HEK293 (cell line): ENCODE data around the gene ABHD17C.

Experiments
- PRDM1 ChIP-seq: fragments of 450-650 bp; formaldehyde crosslinking; IDR thresholded peaks from 2 replicates; pipeline ENCODE4; 2016; ENCODE audit warnings: missing biosample characterization, missing genetic modification characterization
- TCF7L2 ChIP-seq: IDR thresholded peaks from 2 replicates; pipeline ENCODE4 v1.6.1; 2011; ENCODE audit warnings: low read depth, mild to moderate bottlenecking, inconsistent platforms, low read length, moderate library complexity, borderline replicate concordance
- ZBTB17 ChIP-seq: fragments of 450-650 bp; formaldehyde crosslinking; IDR thresholded peaks from 2 replicates; pipeline ENCODE4 v1.5.1; 2016; ENCODE audit warnings: missing biosample characterization, missing genetic modification characterization
- ZNF146 ChIP-seq: fragments of 450-650 bp; formaldehyde crosslinking; IDR thresholded peaks from 2 replicates; pipeline ENCODE4 v1.5.1; 2016; ENCODE audit warnings: missing biosample characterization, missing genetic modification characterization
- ZNF174 ChIP-seq: fragments of 450-650 bp; formaldehyde crosslinking; IDR thresholded peaks from 2 replicates; pipeline ENCODE4 v1.5.0; 2017; ENCODE audit warnings: missing biosample characterization, mild to moderate bottlenecking, missing genetic modification characterization
- ZNF23 ChIP-seq: fragments of 450-650 bp; formaldehyde crosslinking; IDR thresholded peaks from 2 replicates; pipeline ENCODE4 v1.5.1; 2016; ENCODE audit warnings: missing biosample characterization, missing genetic modification characterization, borderline replicate concordance
- ZNF274 ChIP-seq, 2 experiments: fragments of 200-500 bp in 1 of 2; fragments of 450-650 bp in 1 of 2; sonication (Bioruptor generic) in 1 of 2; formaldehyde crosslinking in 1 of 2; IDR thresholded peaks; 2 replicates each; pipeline versions ENCODE4 v1.5.1 to v1.6.1; 2014 to 2016; ENCODE audit warnings: borderline replicate concordance in 1 of 2, inconsistent platforms in 1 of 2, low read length in 1 of 2, missing biosample characterization in 1 of 2, missing genetic modification characterization in 1 of 2
- ZNF501 ChIP-seq: fragments of 450-650 bp; formaldehyde crosslinking; IDR thresholded peaks from 2 replicates; pipeline ENCODE4 v1.5.1; 2016; ENCODE audit warnings: missing biosample characterization, missing genetic modification characterization
- TF ChIP-seq, protein P1 (sequence below): fragments of 450-650 bp; formaldehyde crosslinking; IDR thresholded peaks from 2 replicates; pipeline ENCODE4 v1.5.1; 2016; ENCODE audit warnings: missing biosample characterization, missing genetic modification characterization
- TF ChIP-seq, protein P2 (sequence below): fragments of 450-650 bp; formaldehyde crosslinking; IDR thresholded peaks from 2 replicates; pipeline ENCODE4 v1.5.1; 2016; ENCODE audit warnings: missing biosample characterization, missing genetic modification characterization
- TF ChIP-seq, protein P3 (sequence below): fragments of 450-650 bp; formaldehyde crosslinking; IDR thresholded peaks from 2 replicates; pipeline ENCODE4 v1.5.1; 2016; ENCODE audit warnings: missing biosample characterization, missing genetic modification characterization
- TF ChIP-seq, protein P4 (sequence below): fragments of 450-650 bp; formaldehyde crosslinking; IDR thresholded peaks from 2 replicates; pipeline ENCODE4 v1.5.1; 2016; ENCODE audit warnings: missing biosample characterization, missing genetic modification characterization
- TF ChIP-seq, protein P5 (sequence below): fragments of 450-650 bp; formaldehyde crosslinking; IDR thresholded peaks from 2 replicates; pipeline ENCODE4 v1.5.1; 2016; ENCODE audit warnings: missing biosample characterization, missing genetic modification characterization

DNA sequence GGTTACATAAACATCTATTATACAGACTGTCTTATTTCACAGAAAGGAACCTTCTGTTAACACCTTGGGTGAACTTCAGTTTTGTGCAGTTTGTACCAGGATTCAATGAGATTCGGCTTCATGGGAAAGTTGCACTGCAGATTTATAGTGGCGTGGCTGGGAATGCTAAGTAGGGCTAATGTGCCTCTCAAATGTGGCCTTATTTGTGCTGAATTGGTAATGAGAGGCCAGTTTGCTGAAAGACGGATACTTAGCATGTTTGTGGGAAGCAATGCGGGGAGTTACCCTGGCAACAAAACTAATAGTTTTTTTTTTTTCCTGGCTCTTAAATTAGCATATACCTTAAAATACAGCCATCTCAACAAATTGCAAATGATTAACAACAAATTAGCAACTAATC, 55.5 kb downstream of the ABHD17C start:
- TF ChIP-seq, protein P1, sequence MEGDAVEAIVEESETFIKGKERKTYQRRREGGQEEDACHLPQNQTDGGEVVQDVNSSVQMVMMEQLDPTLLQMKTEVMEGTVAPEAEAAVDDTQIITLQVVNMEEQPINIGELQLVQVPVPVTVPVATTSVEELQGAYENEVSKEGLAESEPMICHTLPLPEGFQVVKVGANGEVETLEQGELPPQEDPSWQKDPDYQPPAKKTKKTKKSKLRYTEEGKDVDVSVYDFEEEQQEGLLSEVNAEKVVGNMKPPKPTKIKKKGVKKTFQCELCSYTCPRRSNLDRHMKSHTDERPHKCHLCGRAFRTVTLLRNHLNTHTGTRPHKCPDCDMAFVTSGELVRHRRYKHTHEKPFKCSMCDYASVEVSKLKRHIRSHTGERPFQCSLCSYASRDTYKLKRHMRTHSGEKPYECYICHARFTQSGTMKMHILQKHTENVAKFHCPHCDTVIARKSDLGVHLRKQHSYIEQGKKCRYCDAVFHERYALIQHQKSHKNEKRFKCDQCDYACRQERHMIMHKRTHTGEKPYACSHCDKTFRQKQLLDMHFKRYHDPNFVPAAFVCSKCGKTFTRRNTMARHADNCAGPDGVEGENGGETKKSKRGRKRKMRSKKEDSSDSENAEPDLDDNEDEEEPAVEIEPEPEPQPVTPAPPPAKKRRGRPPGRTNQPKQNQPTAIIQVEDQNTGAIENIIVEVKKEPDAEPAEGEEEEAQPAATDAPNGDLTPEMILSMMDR (tag by site-specific recombination), result no peak
- TF ChIP-seq, protein P2, sequence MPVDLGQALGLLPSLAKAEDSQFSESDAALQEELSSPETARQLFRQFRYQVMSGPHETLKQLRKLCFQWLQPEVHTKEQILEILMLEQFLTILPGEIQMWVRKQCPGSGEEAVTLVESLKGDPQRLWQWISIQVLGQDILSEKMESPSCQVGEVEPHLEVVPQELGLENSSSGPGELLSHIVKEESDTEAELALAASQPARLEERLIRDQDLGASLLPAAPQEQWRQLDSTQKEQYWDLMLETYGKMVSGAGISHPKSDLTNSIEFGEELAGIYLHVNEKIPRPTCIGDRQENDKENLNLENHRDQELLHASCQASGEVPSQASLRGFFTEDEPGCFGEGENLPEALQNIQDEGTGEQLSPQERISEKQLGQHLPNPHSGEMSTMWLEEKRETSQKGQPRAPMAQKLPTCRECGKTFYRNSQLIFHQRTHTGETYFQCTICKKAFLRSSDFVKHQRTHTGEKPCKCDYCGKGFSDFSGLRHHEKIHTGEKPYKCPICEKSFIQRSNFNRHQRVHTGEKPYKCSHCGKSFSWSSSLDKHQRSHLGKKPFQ (tag by site-specific recombination), result no peak
- TF ChIP-seq, protein P3, sequence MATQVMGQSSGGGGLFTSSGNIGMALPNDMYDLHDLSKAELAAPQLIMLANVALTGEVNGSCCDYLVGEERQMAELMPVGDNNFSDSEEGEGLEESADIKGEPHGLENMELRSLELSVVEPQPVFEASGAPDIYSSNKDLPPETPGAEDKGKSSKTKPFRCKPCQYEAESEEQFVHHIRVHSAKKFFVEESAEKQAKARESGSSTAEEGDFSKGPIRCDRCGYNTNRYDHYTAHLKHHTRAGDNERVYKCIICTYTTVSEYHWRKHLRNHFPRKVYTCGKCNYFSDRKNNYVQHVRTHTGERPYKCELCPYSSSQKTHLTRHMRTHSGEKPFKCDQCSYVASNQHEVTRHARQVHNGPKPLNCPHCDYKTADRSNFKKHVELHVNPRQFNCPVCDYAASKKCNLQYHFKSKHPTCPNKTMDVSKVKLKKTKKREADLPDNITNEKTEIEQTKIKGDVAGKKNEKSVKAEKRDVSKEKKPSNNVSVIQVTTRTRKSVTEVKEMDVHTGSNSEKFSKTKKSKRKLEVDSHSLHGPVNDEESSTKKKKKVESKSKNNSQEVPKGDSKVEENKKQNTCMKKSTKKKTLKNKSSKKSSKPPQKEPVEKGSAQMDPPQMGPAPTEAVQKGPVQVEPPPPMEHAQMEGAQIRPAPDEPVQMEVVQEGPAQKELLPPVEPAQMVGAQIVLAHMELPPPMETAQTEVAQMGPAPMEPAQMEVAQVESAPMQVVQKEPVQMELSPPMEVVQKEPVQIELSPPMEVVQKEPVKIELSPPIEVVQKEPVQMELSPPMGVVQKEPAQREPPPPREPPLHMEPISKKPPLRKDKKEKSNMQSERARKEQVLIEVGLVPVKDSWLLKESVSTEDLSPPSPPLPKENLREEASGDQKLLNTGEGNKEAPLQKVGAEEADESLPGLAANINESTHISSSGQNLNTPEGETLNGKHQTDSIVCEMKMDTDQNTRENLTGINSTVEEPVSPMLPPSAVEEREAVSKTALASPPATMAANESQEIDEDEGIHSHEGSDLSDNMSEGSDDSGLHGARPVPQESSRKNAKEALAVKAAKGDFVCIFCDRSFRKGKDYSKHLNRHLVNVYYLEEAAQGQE (tag by site-specific recombination), result no peak
- no peak for TF ChIP-seq ZNF274 (IDR thresholded peaks at IDR 0.05; ENCODE audit: low read length)
- no peak for TF ChIP-seq ZNF274 (tag by site-specific recombination; IDR thresholded peaks at IDR 0.05; ENCODE audit: borderline replicate concordance)
- TF ChIP-seq, protein P4, sequence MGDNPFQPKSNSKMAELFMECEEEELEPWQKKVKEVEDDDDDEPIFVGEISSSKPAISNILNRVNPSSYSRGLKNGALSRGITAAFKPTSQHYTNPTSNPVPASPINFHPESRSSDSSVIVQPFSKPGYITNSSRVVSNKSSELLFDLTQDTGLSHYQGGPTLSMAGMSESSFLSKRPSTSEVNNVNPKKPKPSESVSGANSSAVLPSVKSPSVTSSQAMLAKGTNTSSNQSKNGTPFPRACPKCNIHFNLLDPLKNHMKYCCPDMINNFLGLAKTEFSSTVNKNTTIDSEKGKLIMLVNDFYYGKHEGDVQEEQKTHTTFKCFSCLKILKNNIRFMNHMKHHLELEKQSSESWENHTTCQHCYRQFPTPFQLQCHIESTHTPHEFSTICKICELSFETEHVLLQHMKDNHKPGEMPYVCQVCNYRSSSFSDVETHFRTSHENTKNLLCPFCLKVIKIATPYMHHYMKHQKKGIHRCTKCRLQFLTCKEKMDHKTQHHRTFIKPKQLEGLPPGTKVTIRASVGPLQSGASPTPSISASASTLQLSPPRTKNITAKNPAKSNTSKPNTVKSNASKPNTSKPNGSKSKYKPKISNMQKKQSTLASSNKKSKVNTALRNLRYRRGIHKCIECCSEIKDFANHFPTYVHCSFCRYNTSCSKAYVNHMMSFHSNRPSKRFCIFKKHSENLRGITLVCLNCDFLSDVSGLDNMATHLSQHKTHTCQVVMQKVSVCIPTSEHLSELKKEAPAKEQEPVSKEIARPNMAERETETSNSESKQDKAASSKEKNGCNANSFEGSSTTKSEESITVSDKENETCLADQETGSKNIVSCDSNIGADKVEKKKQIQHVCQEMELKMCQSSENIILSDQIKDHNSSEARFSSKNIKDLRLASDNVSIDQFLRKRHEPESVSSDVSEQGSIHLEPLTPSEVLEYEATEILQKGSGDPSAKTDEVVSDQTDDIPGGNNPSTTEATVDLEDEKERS (tag by site-specific recombination), result no peak
- TF ChIP-seq ZNF174, result no peak
- TF ChIP-seq, protein P5, sequence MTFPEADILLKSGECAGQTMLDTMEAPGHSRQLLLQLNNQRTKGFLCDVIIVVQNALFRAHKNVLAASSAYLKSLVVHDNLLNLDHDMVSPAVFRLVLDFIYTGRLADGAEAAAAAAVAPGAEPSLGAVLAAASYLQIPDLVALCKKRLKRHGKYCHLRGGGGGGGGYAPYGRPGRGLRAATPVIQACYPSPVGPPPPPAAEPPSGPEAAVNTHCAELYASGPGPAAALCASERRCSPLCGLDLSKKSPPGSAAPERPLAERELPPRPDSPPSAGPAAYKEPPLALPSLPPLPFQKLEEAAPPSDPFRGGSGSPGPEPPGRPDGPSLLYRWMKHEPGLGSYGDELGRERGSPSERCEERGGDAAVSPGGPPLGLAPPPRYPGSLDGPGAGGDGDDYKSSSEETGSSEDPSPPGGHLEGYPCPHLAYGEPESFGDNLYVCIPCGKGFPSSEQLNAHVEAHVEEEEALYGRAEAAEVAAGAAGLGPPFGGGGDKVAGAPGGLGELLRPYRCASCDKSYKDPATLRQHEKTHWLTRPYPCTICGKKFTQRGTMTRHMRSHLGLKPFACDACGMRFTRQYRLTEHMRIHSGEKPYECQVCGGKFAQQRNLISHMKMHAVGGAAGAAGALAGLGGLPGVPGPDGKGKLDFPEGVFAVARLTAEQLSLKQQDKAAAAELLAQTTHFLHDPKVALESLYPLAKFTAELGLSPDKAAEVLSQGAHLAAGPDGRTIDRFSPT (tag by site-specific recombination), result no peak
- no peak for TF ChIP-seq TCF7L2
- no peak for TF ChIP-seq ZNF146 (tag by site-specific recombination)
- no peak for TF ChIP-seq ZBTB17 (tag by site-specific recombination)
- no peak for TF ChIP-seq ZNF23
- TF ChIP-seq PRDM1 (tag by site-specific recombination), result no peak
- no peak for TF ChIP-seq ZNF501 (tag by site-specific recombination)
